ENCODE data around the gene EFNA1.
"Not testable (repeated sequence)": the region's sequence is repeated elsewhere in the genome, so short reads cannot be mapped to it uniquely, and the experiment has no call there.

Gene EFNA1

DNA sequence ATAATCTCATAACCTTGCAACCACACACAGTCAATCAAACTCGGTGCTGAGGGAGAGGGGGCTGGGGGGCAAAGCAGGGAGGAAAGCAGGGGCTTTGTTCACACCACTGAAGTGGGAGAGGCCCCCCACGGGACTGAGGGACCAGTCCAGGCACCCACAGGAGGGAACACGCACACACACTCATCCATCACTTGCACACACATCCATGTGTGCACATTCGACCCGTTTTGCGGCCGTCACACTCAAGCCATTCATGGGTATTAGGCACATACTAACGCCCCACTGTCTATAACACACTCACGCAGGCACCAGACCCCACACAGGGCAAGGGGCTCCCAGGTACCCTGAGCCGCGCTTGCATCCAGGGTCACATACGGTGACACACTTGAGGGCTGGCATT is 35.0 kb upstream of the EFNA1 start:
- no peak for DNase-seq

DNA sequence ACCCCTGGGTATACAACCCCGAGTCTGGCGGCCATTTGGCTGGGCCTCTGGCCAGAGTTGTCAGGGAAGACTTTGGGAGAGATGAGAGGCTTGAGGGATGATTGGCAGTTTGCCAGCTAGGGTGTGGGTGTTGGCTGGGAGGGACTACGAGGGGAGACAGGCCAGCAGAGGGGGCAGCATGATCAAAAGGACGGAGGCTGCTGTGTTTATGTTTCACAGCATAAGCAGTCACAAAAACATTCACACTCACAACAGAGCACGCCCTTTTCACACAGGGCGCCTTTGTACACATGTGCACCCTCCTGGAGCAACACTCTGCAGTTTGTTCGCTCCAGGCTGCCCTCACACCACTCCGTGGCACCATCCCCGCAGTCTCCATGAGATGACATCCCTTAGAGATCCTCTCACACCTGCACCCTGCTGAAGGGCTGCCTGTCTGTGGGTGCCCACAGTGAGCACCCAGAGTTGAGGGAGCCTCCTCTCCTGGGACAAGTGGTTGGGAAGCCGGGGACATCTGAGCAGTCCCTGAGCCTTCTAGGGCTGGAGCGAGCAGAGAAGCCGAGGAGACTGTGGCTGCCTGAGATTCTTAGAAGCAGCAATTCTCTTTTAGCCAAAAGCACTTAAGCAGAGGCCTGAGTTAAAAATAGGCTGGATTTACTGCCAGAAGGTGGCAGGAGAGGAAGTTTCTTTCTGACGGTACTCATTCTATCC is 33.6 kb upstream of the EFNA1 start:
- no peak for DNase-seq

DNA sequence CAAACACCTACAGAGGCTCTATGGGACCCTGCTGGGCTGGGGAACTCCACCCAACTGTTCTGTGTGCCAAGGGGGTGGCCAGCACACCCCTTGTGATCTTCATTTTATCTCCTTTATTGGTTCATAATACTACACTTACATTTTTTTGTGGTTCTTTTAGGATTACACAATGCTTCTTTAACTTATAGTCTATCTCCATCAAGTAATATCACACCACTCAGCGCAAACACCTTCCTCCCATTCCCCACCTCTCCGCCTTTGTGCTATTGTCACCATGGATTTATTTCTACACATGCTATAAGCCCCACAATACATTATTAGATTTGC is 33.1 kb upstream of the EFNA1 start:
- DNase-seq, result no peak

DNA sequence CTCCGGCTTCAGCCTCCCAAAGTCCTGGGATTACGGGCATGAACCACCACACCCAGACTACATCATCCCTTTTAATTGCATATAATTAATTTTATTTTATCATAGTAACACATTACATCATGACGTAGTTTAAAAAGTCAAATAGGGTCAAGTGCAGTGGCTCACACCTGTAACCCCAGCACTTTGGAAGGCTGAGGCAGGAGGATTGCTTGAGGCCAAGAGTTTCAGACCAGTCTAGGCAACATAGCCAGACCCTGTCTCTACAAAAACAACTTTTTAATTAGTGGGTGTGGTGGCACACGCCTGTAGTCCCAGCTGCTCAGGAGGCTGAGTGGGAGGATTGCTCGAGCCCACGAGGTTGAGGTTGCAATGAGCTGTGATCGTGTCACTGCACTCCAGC is 28.3 kb upstream of the EFNA1 start:
- no peak for DNase-seq

DNA sequence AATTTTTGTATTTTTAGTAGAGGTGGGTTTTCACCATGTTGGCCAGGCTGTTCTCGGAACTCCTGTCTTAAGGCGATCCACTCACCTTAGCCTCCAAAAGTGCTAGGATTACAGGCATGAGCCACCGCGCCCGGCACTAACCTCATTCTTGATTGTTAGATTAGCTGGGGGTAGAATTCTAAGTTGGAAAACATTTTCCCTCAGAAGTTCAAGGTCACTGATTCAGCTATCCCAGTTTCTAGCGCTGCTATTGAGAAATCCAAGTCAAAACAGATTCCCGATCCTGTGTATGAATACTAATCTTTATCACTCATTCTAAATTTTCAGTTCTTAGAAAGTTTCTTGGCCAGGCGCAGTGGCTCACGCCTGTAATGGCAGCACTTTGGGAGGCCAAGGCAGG is 24.4 kb upstream of the EFNA1 start:
- DNase-seq, result no peak

DNA sequence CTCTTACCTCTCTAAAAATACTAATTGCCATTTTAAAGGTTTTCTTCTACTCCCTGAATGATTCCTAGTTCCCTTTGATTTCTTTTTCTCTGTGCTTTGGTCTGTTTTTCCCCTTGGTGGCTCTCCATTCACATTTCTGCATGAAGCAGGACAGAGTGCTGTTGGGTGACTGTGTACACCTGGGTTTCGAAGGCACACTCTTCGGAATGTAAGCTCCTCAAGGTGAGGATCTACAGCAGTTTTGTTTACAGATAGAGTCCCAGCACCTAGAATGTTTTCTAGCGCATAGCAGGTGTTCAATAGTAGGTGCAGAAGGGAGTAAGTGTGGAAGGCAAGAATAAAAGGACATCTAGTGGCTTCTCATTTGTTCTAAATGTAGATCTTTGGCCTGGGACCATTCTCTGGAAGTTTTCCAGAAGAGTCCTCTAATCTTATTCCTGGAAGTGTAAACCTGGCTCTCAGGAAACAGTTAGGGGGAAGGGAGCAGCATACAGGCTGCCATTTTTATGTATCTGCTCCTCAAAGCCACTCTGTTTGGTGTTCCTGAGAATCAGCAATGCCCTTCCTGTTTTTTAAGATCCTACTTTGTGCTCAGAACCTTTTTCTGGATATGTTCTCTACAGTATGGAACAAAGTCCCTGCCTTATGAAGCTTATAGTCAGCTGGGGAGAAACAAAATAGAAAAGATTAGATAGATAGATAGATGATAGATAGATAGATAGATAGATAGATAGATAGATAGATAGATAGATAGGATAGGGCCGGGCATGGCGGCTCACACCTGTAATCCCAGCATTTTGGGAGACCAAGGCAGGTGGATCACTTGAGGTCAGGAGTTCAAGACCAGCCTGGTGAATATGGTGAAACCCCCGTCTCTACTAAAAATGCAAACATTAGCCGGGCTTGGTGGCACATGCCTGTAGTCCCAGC is 22.8 kb upstream of the EFNA1 start:
- no peak for DNase-seq

DNA sequence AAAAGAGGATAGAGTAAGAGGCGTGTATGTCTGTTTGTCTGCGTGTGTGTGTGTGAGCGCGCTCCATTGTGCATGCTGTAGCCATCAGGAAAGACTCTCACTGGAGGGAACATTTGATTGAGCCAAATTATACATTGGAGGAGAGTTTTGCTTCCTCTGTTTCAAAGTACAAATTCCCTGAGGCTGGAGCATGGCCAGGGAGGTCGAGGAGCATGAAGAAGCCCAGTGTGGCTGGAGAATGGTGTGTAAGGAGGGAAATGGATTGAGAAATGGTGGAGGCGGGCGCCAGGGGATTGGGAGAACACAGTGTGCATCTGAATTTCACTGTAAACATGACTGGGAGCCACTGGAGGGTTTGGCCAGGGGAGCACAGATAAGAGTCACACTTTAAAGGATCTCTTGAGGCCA is 22.1 kb upstream of the EFNA1 start:
- no peak for DNase-seq

DNA sequence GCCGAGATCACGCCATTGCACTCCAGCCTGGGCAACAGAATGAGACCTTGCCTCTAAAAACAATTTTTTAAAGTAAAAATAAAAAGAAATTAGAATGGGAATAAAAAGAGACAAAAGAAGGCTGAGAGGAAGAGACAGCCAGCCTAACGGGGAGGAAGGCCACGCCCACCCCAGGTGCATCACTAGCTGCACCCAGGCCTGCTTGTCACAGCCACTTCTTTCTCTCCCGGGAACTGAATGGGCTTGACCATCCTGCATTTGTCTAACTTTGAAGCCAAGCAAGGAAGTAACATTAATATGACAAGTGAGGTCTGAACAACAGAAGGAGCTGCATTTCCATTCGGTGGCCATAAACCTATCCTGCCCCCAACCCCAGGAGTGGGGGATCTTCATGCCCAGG is 20.8 kb upstream of the EFNA1 start:
- no peak for DNase-seq

DNA sequence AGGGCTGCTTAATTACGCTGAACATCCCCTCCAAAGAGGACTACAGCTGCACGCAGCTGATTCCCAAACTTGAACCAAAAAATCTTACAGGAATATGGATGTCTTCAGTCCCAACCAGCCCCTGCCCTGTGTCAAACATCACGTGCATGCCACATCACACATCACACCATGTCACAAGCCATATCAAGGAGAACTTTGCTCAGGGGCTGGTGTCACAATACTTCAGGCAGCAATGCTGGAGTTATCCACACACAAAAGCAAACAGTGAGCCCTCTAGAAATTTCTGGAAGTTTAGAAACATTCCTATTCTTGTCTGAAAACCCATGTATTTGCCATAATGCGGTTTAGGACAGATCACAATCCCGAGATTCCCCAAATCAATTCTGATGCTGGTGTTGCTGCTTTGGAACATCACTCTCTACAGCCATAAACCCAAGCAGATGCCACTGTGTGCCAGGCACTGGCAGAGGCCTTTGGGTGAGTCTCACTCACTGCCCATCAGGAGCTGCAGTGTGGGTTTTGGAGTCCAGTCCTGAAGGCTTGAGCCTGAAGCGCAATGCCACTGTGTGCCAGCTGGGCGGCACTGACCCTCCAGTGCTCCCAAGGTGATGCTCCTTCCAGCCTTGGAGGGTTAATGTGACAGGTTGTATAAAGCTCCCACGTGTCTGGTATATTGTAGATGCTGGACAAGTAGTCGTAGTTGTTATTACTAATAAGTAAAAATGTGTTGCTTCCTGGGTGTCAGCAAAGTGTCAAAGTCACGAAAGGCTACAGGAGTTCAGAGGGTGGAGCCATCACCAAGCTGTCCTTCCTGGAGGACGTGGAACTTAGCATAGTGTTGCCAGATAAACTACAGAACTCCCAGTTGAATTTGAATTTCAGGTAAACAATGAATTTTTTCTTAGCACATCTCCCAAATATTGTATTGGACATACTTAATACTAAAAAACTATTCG is 20.1 kb upstream of the EFNA1 start:
- DNase-seq, result no peak

DNA sequence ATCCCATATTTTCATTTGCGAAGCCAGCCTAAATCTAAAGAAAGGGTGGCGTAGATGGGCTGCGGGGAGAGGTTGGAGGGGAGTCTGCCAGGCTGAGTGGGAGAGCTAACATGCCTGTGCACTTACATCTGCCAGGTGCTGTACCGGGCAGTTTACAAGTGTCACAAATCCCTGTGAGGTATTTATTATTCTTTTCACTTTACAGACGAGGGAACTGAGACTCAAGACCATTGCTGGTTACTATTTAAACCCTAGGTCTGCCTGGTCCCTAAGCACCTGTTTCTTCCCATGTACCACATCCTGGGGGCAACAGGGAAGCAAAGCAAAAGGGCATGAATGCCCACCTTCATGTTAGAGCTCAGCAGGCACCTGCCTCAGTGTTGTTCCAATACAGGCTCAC is 19.4 kb upstream of the EFNA1 start:
- DNase-seq, result no peak

DNA sequence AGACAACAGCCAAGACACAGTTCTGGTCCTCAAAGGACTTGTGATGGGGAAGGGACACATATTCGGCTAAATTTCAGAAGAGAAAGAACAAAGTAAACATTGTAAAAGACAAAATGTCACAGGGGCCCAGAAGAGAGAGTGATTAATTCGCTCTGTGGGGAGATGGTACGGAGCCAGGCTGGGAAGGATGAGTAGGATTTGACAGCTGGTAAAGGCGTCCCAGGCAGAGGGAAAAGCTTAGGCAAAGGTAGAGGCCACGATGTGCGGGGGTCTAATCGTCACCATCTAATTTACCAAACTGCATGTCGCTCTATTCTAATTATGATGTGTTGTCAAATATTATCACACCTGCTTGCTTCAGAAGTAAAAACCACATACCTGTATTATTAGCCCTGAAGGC is 17.3 kb upstream of the EFNA1 start:
- no peak for DNase-seq

DNA sequence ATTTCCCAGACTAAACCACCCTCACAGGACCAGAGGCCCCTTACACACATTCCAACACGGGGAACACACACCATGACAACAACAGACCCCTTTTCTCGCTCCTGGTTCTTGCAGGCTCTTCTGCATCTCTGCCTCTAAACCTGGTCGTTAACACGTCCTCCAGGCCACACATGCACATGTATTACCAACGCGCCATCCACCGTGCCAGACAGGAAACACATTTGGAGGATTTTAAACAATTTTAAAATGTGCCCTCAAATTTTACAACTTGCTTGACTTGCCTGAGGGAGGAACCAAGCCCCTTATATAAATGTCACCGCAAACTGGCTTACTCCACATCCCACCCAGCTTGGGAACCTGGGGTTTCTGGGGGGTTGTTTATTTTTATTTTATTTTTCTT is 16.9 kb upstream of the EFNA1 start:
- no peak for DNase-seq

DNA sequence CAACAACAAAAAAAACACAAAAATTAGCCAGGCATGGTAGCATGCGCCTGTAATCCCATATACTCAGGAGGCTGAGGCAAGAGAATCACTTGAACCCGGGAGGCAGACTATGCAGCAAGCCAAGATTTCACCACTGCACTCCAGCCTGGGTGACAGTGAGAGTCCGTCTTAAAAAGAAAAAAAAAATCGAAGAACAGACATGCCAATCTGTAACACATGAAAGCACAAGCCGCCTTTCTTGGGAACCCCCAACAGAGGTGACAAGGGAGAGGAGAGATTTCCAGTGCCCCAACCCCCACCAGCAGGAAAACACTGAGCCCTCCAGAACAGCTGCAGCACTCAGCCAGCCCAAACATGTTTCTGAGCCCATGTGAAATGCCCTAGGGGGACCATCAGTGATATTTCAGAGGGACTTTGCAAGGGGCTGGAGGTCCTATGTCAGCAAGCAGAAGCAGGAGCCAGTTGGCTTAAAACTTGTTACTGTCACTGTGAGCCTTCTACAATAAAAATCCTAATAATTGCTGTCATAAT is 14.2 kb upstream of the EFNA1 start:
- DNase-seq, result no peak

DNA sequence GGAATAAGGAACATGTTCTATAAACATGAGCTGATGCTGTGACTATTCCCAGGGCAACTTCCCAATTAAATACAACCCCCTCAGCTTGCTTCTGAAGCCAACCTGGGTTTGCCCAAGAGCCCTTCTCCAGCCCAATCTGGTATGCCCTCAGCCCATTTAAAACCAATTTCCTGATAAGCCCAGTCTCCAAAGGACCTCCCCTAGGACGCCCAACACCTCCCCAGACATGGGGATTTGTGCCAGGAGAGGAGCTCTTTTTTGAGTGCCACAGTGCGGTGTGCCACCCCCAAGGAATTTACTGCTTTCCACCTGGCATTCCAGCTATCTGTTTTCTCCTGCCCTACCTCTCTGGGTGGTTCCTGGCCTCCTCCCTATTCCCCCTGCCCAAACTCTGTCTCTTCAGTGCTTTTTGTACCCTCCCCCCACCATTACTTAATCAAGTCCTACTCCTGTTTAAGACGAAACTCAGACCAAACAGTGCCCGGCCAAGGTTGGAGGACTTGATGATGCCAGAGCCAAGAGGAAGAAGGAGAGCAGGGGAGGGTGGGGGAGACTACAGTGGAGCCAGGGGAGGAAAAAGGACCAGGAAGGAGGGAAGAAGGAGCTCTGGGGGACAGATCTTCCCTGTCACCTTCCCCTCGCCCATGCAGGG is 11.4 kb upstream of the EFNA1 start:
- no peak for DNase-seq

DNA sequence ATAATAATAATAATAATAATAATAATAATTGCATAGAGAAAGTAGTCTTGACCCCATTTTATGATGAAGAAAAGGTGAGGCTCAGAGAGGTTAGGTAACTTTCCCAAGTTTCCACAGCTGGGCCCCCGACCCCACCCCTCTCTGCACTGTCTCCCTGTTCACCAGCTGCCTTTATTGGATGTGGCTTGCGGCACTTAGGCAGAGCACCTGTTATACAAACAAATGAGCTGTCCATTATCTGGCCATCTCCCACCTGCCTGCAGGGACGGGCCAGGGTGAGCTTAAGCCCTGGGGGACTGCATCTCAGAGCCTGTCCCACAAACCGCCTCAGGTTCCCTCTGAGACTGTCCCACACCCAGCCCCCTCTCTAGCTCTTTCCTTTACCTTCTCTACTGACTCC is 10.1 kb upstream of the EFNA1 start:
- DNase-seq, result no peak

DNA sequence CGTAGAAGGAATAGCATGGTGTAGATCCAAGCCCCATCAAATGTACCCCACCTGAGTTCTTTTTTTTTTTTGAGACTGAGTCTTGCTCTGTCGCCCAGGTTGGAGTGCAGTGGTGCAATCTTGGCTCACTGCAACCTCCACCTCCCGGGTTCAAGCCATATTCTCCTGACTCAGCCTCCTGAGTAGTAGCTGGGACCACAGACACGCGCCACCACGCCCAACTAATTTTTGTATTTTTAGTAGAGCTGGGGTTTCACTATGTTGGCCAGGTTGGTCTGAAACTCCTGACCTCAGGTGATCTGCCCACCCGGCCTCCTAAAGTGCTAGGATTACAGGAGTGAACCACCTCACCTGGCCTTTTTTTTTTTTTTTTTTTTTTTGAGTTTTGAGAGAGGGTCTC is 9.6 kb upstream of the EFNA1 start:
- not testable (repeated sequence) for DNase-seq

DNA sequence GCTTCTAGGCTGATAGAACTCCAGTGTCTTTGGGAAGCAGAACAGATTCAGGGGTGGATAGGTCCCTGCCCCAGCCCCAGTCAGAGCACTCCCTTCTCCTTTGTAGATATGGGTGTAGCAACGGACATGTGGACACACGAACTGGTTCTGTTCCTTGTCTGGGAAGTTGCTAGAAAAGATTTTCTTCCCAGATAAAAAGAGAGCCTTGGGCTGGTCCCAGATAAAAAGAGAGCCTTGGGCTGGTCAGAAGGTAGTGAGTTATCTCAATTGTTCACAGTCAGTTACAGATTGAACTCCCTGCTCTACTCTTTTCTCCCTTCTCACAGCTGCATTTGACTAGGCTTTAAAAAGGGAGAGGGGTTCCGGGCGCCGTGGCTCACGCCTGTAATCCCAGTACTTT is 7.4 kb upstream of the EFNA1 start:
- DNase-seq, result no peak

DNA sequence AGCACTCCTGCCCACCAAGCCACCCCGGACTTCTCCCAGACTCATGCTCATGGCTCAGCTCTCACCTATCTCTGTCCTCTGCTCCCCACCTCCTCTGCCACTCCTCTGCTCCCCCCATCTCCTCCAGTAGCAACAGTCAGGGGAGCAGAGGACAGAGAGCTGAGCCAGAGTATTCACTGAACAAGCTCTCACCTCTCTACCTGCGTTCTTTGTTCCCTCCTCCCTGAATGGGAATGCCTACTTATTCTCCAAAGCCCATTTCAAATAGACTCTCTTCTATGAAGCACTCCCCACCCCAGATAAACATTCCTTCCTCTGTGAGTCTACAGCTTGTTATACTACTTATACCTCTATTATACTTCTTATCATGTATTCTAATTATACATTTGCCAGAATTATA is 6.4 kb upstream of the EFNA1 start:
- DNase-seq, result no peak

DNA sequence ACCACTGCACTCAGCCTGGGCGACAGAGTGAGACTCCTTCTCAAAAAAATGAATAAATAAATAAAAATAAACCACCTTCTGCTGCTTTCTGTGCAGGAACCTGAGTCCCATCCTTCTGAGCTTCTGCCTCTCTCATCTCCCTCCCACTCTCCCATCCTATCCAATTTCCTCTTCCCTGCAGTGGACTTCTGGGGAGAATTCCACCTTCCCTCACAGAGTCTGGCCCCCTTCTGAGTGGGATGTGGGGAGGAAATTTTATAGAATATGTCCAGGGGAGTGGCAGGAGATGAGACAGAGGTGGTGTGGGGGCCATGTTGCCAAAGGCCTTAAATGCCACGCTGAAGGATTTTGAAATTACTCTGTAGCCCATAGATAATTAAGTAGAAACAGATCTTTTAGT is 5.4 kb upstream of the EFNA1 start:
- DNase-seq, result no peak

DNA sequence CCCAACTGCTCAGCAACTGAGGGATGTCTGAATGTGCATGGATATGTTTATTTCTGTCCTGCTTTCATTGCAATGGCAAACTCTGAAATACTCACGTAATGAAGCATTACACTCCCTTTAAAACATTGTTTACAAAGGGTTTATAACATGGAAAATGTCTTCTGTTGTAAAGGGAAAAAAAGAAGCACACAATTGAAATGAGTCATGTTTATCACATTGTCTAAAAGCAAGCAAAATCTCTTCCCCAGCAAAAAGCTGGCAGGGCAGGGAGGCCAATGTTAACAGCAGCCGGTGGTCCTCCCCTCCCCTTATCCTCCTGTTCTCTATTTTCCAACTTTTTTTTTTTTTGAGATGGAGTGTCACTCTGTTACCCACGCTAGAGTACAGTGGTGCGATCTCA is 3.9 kb upstream of the EFNA1 start:
- DNase-seq, result no peak

DNA sequence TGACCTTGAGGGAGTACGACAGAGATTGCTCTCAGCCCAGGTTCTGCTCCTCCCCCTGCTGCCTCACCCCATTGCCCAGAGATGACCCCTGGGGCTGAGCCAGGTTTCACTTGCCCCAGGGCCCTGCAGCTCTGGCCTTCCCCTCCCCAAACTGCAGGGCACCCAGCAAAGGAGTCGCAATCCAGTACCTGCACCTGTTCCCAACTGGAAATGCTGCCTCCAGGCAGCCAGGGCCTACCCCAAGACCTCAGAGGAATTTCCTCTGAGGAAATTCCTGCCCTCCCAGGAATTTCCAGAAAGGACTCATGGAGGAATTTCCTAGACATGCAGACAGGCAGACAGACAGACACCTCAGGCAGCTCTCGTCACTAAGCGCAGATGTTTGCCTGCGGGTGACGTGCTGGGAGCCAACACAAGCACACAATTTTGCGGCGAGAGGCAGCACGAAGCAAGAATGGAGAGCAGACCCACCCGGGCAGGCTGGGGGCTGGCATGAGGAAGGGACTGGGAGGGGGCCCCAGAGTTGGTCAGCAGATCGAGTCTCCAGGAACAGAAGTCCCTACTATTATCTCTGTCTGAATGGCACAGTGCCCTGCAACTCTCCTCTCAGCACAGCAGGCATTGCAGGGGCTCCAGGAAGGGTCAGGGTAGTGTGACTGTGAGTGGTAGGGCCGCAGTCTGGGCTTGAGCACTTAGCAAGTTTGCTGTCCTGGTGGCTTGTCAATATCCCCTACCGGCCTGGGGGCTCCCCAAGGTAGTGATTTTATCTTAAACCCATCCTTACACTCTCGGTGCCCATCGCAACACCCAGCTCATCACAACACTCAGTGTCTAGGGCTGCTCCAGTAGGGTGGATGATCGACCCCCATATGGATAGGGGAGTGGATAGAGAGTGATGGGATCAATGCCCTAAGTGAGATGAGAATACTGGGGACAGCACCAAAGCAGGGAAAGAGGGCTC is 2.9 kb upstream of the EFNA1 start:
- DNase-seq, result no peak
